ELR (cell line): ENCODE measurements around the gene SYCE1L.
"Not testable (repeated sequence)": the region's sequence is repeated elsewhere in the genome, so short reads cannot be mapped to it uniquely, and the experiment has no call there.

Source experiments
- DNase-seq: peaks from one replicate; pipeline ENCODE4 v3.0.0-alpha.2; 2015; ENCODE audit warnings: low read depth

SYCE1L gene

GRCh38 chr16:77199211-77199610 lies at the start of gene SYCE1L:
Gene SYCE1L (plus strand): TSS chr16:77199408. CDS start chr16:77199452, 44 bp downstream.
- no peak for DNase-seq

- no peak for DNase-seq
These were observed 41.7 kb upstream of the SYCE1L start for GRCh38 chr16:77157346-77158058.

- no peak for DNase-seq
These were observed 40.9 kb upstream of the SYCE1L start for GRCh38 chr16:77158293-77158692.

GRCh38 chr16:77165006-77165405 lies 34.2 kb upstream of the SYCE1L start:
- no peak for DNase-seq

- DNase-seq, result not testable (repeated sequence)
These were observed 33.5 kb upstream of the SYCE1L start for GRCh38 chr16:77165536-77166236.

- no peak for DNase-seq
These were observed 32.5 kb upstream of the SYCE1L start for GRCh38 chr16:77166726-77167125.

GRCh38 chr16:77168901-77169300 lies 30.3 kb upstream of the SYCE1L start:
- DNase-seq, result no peak

GRCh38 chr16:77169650-77170236 lies 29.5 kb upstream of the SYCE1L start:
- peak; percentile 60 for DNase-seq

GRCh38 chr16:77170805-77171204 lies 28.4 kb upstream of the SYCE1L start:
- DNase-seq, result no peak

GRCh38 chr16:77171745-77172635 lies 27.2 kb upstream of the SYCE1L start:
- peak; percentile 68 for DNase-seq

- DNase-seq, result no peak
These were observed 26.3 kb upstream of the SYCE1L start for GRCh38 chr16:77172951-77173350.

GRCh38 chr16:77183137-77183536 lies 16.1 kb upstream of the SYCE1L start:
- DNase-seq, result peak; percentile 9

- not testable (repeated sequence) for DNase-seq
These were observed 12.9 kb upstream of the SYCE1L start for GRCh38 chr16:77186298-77186697.

GRCh38 chr16:77190190-77190477 lies 9.1 kb upstream of the SYCE1L start:
- DNase-seq, result no peak

GRCh38 chr16:77190478-77191258 lies 8.5 kb upstream of the SYCE1L start, which contains the start of gene MON1B:
Gene MON1B (plus strand): TSS chr16:77191190. CDS start chr16:77191486, 296 bp downstream.
- peak; percentile 98 for DNase-seq

- DNase-seq, result peak; percentile 32
These were observed 7.8 kb upstream of the SYCE1L start for GRCh38 chr16:77191259-77191969.

GRCh38 chr16:77193377-77193776 lies 5.8 kb upstream of the SYCE1L start:
- no peak for DNase-seq

- no peak for DNase-seq
These were observed 4.6 kb upstream of the SYCE1L start for GRCh38 chr16:77194295-77195231.

- DNase-seq, result no peak
These were observed 3.8 kb upstream of the SYCE1L start for GRCh38 chr16:77195411-77195810.

- DNase-seq, result no peak
These were observed 1.5 kb upstream of the SYCE1L start for GRCh38 chr16:77197747-77198146.
